Hepatic stellate cell (primary cell): Measurements from ENCODE around the gene PDPR.
A peak's percentile ranks its signal among the peaks of the same experiment; 100 is the strongest.
"Not testable (repeated sequence)": the region's sequence is repeated elsewhere in the genome, so short reads cannot be mapped to it uniquely, and the experiment has no call there.

ENCODE experiments used
- DNase-seq: peaks from one replicate; pipeline ENCODE4 v3.0.0; 2011; ENCODE audit warnings: low spot score

Gene PDPR

DNA sequence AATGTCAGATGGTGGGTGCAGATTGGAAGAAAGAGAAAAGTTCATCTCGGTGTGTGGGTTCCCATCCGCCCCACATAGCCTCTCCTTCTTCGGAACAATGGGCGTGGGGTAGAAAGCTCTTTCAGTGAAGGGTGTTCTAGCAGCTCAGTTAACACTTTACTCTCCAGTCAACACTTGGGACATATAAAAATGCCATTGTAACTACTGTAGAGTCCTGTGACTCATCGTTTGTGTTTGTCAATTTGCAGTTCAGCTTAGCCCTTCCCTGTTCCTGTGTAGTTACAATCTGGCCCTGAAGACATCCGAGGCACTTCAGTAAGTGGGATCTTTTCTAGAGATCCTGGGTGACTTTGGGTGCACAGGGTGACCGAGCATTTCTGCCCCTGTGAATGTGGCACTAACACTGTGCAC, 47.9 kb downstream of the PDPR start:
- DNase-seq = peak; percentile 83

DNA sequence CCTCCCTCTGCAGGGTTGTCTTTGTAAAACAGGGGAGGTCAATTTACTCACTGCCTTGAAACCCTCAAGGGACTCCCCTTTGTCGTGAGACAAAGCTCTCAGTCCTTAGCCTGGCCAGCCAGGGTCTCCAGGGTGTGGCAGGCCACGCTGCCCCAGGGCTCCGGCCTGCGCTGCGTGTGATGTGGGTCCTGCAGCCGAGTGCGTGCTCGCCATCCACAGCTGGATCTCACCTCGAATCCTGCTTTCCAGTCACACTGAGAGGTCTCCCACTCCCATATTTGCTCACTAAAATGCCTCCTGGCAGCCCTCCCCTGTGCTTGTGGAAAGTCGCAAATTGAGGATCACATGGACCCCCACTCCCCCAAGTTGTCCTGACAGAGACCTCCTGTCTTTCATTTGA, 49.5 kb downstream of the PDPR start:
- no peak for DNase-seq

DNA sequence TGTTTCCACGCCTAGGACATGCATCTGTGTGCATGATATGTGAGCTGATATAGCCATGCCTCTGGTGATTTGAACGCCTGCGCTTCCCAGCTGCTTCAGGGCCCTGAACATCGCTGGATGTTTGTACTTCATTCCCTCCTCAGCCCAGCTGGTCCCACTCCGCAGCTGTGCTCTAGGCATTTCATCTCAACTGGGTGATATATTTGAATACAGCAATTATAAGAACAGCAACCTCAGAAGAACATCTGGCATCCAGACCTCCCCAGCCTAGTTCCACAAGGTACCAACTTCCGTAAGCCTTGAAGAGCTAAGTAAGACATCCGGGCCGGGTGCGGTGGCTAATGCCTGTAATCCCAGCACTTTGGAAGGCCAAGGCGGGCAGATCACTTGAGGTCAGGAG, 52.6 kb downstream of the PDPR start:
- not testable (repeated sequence) for DNase-seq

DNA sequence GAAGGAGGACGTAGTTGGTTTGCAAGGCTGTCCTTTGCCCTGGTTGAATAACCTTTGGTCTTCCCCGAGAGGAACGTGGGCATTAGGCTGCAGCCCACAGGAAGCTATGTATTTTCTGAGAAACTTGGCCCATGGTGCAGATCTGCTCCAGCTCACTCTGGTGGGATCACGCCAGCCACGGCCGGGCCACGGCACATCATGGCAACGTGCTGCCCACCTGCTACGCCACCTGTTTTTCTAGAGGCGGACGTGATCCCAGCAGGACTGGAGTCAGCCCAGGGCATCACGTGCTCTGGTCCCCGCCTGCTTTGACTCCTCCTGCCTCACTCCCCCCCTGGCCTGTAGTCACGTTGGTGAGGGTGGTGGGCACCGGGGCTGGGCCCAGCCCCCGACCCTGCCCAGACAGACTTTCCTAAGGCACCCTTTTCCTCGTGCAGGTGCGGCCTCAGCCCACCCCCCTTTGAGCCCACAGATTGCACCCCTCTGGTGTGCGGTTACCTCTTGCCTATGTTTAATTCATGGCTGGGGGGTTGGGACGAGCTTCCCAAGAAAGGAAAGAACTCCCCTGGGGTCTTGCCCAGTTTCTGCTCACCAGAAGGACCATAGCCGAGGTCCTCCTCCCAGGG, 59.2 kb downstream of the PDPR start, which contains the start of gene CLEC18C:
Gene CLEC18C (plus strand): TSS at position 576 of the 626 bp plus-strand sequence. CDS start 492 bp downstream, outside the sequence.
- DNase-seq = not testable (repeated sequence)

DNA sequence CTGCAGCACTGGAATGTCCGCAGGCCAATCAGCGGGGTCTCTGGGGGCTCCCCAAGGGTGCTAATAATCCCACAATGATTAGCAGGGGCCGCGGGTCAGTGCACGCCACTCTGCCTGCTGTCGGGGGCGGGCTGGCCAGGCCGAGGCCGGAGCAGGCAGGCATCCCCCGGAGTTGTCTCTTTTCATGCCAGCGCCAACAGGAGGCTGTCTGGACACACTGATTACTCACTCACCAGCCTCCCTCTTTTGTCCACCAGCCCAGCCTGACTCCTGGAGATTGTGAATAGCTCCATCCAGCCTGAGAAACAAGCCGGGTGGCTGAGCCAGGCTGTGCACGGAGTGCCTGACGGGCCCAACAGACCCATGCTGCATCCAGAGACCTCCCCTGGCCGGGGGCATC, 59.8 kb downstream of the PDPR start:
- not testable (repeated sequence) for DNase-seq

DNA sequence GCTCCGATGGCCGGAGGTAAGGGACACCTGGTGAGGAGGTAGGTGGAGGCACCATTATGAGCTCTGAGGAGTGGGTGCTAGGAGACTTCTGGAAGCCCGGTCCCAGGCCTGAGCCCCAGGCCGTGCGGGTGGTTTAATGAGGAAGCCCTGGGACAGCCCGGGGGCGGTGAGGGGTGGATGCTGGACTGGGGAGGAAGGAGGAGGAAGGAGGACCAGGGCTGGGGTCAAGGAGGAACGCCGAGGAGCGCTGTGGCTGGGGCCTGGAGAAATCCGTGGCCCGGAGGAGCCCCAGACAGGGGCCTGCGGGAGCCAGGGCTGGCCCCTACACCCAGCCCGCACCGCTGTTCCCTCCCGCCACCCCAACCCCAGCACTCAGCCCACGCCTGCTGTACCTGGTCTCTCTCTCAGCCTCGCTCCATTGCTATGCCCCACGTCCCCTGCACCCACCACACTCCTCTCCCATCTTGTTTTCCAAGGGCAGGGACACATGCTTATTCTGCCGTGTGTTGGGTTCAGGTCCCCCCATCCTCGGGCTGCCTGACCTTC, 60.3 kb downstream of the PDPR start:
- not testable (repeated sequence) for DNase-seq

DNA sequence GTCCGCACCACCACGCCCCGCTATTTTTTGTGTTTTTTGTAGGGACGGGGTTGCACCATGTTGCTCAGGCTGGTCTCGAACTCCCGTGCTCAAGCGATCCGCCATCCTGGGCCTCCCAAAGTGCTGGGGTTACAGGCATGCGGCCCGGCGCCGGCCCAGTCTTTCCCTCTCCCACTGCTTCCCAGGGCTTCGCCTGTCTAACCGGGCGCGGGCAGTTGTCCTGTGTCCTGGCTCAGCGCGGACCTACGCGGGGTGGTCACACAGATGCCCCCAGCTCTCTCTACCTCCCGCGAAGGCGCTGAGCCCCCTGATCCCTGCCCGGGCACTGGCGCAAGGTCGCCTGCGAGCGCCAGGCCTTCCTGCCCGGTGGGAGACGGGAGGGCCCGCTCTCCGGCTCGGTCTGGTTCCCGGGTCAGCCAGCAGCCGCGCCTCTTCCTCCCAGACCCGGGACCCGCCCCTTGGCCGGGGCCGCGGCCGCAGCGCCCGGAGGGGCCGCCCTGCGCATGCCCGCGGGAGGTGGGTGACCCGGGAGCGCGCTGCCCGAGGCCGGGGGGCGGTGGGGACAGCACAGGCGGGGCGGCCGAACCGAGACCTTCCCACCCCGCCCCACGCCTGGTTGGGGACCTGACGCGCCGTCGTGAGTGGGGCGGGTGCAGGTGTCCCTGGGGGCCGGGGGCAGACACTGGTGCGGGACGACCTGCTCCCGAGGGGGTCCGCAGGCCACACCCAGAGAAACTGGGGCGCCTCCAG, 73.9 kb downstream of the PDPR start:
- not testable (repeated sequence) for DNase-seq

DNA sequence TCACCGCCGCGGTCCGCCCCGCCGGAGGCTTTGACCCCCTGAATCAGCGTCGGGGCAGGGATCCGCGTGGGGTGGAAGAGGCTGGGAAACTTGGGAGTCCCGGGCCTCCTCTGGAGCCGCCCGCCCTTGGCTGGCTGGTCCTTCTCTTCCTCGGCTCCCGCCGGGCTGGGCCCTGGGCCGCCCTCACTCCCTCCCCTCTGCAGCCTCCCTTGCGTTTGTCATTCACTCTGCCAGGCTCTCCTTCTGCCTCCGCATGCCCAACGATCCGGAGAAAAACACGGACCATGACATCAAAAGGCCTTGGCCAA, 74.4 kb downstream of the PDPR start:
- not testable (repeated sequence) for DNase-seq

DNA sequence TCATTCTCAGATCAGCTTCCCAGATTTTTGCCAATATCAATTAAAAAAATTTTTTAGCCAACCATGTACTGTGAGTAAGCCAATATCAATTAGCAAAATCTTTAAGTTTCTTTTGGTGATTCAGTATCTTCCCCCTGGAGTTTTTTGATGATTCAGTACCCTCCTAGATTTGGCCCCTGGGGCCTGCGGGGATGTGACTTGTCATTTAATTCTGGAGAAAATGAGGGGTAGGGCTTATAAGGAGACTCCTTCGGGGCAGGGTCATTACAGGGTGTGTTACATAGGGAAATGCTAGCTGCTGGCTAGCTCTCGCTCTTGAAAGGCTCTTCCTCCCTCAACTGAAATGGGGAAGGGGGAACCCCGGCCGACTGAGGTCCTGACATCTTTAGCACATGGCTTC, 76.4 kb downstream of the PDPR start:
- not testable (repeated sequence) for DNase-seq

DNA sequence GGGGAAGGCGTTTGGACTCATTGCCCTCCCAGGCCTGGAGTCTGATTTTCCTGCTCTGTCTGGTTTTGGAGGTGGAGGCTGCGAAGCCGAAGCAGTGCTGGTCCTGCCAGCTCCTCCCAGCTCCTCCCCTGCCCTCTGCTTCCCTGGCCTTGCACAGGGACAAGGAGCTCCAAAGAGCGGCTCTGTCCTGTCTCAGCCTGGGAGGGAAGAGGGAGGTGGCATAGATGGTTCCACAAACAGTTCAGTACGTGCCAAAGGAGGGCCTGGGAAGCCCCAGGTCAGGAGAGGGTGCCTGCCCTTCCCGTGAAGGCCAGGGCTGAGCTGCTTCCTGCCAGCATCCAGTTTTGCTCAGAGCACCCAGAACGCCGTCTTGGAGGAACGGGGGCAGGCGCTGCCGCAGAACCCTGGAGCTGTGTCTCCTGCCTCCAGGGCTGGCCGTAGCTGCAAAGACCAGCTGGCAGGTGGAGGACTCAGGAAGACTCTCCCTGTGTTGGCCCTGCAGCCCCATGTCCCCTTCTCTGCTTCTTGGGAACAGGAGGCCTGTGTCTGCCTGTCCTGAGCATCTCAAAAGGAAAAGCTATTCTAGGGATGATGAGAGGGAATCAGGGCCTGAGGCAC, 82.7 kb downstream of the PDPR start:
- not testable (repeated sequence) for DNase-seq

DNA sequence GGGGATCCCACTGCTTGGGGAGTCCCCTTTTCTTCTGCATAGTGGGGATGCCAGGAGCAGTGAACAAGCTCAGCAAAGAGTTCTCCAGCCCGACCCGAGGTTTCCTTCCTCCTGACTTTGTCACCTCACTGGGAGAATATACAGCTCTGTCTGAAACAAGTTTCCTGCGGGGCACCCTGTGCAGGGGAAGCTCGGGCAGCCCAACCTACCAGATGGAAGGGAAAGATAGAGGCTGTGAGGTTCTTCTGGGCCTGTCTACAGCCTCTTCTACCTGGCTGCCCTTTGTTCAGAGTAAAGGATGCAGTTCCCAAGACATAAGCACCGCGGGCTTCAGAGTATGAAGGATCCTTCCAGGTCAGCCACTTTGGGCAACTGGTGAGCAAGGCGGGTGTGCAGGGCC, 83.5 kb downstream of the PDPR start:
- not testable (repeated sequence) for DNase-seq

DNA sequence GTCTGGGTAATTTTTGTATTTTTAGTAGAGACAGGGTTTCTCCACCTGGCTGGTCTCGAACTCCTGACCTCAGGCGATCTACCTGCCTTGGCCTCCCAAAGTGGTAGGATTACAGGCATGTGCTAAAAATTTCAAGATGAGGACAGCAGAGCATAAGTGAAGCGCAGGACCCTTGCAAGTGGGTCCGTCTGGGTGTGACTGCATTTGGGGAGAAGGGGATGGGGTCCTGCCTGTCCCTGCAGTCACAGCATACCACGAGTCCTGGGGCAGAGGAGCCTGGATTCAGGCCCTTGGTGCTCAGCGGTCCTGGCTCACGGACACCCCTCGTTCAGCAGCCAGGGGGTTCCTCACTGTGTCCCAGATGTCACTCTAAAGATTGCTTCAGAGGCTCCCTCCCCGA, 84.1 kb downstream of the PDPR start:
- DNase-seq = not testable (repeated sequence)

DNA sequence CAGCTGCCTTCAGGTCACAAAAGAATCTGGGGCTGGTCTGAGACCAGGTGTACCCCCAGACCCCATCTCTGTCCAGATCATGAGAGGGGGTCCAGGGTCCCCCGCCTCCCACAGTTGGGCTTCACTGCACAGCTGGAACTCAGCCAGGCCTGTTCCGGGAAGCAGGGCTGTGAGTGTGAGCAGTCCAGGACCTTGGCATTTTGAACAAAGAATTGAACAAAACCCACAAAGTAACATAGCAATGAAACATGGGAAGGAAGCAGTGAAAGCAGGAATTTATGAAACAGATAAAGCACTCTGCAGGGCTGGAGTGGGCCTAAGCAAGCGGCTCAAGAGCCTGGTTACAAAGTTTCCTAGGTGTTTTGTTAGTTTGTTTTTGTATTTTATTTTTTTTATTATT, 84.5 kb downstream of the PDPR start:
- DNase-seq = not testable (repeated sequence)

DNA sequence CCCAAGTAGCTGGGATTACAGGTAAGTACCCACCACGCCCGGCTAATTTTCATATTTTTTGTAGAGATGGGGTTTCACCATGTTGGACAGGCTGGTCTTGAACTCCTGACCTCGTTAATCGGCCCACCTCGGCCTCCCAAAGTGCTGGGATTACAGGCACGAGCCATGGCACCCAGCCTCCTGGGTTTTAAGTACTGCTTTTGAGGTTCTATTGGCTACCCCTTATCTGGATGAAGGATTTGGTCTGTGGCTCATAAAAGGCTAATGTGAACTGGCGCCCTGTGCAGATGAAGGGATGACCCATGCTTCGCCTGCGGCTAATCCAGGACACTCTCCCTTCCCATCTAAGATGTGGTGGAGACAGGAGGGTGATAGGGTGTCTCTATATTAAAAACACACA, 85.0 kb downstream of the PDPR start:
- not testable (repeated sequence) for DNase-seq

DNA sequence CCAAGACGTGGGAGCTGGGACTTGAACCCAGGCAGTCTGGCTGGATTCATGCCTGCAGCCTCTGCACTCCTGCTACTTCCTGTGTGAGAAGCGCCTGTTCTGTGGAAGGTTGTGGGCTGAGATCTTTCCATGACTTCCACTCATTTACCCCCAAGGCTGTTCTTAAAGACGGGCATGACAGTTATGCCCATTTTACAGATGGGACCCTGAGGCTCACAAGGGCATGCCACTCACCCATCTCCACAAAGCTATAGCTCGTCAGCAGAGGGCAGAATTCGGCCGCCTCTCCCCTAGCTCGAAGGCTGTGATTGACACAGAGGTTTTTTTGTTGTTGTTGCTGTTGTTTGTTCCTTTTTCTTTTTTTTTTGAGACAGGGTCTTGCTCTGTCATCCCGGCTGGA, 85.9 kb downstream of the PDPR start:
- DNase-seq = not testable (repeated sequence)

DNA sequence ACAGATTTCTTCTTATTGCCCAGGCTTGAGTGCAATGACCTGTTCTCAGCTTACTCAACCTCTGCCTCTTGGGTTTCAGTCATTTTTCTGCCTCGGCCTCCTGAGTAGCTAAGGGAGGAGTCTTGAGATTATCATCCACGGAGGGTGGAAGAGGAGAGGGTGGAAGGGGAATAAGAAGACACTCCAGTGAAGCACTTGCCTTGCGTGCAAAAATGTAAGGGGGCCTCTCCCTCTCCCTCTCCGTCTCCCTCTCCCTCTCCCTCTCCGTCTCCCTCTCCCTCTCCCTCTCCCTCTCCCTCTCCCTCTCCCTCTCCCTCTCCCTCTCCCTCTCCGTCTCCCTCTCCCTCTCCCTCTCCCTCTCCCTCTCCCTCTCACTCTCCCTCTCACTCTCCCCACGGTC, 89.4 kb downstream of the PDPR start:
- DNase-seq = not testable (repeated sequence)

DNA sequence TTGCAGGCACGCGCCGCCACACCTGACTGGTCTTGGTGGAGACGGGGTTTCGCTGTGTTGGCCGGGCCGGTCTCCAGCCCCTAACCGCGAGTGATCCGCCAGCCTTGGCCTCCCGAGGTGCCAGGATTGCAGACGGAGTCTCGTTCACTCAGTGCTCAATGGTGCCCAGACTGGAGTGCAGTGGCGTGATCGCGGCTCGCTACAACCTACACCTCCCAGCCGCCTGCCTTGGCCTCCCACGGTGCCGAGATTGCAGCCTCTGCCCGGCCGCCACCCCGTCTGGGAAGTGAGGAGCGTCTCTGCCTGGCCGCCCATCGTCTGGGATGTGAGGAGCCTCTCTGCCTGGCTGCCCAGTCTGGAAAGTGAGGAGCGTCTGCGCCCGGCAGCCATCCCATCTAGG, 89.9 kb downstream of the PDPR start:
- not testable (repeated sequence) for DNase-seq

DNA sequence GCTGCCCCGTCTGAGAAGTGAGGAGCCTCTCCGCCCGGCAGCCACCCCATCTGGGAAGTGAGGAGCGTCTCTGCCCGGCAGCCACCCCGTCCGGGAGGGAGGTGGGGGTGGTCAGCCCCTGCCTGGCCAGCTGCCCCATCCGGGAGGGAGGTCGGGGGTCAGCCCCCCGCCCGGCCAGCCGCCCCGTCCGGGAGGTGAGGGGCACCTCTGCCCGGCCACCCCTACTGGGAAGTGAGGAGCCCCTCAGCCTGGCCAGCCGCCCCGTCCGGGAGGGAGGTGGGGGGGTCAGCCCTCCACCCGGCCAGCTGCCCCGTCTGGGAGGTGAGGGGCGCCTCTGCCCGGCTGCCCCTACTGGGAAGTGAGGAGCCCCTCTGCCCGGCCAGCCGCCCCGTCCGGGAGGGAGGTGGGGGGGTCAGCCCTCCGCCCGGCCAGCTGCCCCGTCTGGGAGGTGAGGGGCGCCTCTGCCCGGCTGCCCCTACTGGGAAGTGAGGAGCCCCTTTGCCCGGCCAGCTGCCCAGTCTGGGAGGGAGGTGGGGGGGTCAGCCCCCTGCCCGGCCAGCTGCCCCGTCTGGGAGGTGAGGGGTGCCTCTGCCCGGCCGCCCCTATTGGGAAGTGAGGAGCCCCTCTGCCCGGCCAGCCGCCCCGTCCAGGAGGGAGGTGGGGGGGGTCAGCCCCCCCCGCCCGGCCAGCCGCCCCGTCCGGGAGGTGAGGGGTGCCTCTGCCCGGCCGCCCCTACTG, 90.7 kb downstream of the PDPR start:
- not testable (repeated sequence) for DNase-seq

DNA sequence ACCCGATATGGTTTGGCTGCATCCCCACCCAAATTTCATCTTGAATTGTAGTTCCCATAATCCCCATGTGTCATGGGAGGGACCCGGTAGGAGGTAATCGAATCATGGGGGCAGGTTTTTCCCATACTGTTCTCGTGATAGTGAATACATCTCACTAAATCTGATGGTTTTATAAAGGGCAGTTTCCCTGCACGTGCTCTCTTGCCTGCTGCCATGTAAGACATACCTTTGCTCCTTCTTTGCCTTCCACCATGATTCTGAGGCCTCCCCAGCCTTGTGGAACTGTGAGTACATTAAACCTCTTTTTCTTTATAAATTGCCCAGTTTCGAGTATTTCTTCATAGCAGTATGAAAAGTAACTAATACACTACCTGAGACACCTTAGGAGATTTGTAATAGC, 92.2 kb downstream of the PDPR start:
- not testable (repeated sequence) for DNase-seq
